AG04450 (cell line): ENCODE measurements around the gene ACTMAP. TPM values are rescaled to one million over a fixed set of nuclear protein-coding genes. Genes with fewer than 3 reads are reported as not detected.

ENCODE experiments used
- CTCF ChIA-PET: fragments of 300-600, 350-600 bp; formaldehyde crosslinking; extraction: SDS; loops from one replicate; lab custom pipeline; 2022; ENCODE audit warnings: antibody characterized with exemption, inconsistent platforms; lab: Charles Lee
- POLR2A ChIA-PET: fragments of 350-600 bp; formaldehyde crosslinking; extraction: SDS; loops from one replicate; lab custom pipeline; 2021; ENCODE audit warnings: antibody characterized with exemption, inconsistent platforms; lab: Yijun Ruan, JAX
- DNase-seq: peaks from one replicate; pipeline ENCODE4 v3.0.0-alpha.2; 2011; ENCODE audit warnings: low read depth, low spot score
- H3K27ac ChIP-seq: one replicate; pipeline ENCODE4 v1.5.1; 2012; ENCODE audit warnings: low read depth, low read length, control low read depth
- H3K27me3 ChIP-seq: one replicate; pipeline ENCODE4 v1.6.0; 2012; ENCODE audit warnings: low read length; ENCODE audit not compliant: control insufficient read depth, insufficient read depth
- H3K4me3 ChIP-seq: 2 replicates; pipeline ENCODE4 v1.5.1; 2011; ENCODE audit warnings: mild to moderate bottlenecking, low read depth, low read length, control low read depth
- H3K9me3 ChIP-seq: 2 replicates; pipeline ENCODE4 v1.5.1; 2012; ENCODE audit warnings: low read length; ENCODE audit not compliant: control insufficient read depth, insufficient read depth
- polyA plus RNA-seq: library from polyadenylated mRNA; depleted of rRNA; stranded (reverse); fragments of >200 nt; gene quantifications from 2 replicates; pipeline ENCODE4 v1.2.3, GENCODE V29; 2011
- TF ChIP-seq, protein P1 (sequence below): IDR thresholded peaks from 2 replicates; pipeline ENCODE4 v1.5.1; 2011; ENCODE audit warnings: low read depth, low read length, control low read depth, inconsistent platforms

ACTMAP gene
- polyA plus RNA-seq, 1 experiment, result 2.9 TPM

DNA sequence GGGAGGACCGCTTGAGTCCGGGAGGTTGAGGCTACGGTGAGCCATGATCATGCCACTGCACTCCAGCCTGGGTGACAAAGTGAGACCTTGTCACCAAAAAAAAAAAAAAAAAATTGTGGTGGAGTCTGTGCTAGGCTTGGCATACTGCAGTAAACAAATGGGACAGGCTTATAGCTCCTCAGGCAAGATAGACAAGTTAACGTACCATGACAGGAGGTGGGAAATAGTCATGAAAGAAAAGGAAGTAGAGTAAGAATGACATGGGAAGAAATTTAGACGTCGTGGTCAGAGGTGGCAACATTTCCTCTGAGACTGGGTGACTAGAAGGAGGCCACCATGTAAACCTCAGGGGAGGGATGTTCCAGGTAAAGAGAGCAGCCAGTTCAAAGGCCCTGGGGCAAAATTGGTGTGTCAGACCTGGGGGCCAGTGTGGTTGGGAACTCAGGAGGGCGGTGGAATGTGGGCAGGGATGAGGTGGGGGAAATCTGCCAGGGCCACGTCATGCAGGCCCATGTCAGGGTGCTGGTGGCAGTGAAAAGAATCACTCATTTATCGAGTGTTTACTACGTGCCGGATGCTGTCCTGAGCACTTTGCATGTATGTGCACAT lies 6.3 kb upstream of the ACTMAP start:
- ChIA-PET CTCF (interaction anchor here (1.1 to 2.2 kb wide), 3 partner anchors 21 to 122 kb away, joined by 4 to 5 read pairs (median 4); partner anchors contain the start of gene RAB4B), POLR2A (interaction anchor here (0.5 to 1.4 kb wide), 2 partner anchors 21 to 216 kb away, joined by 4 read pairs; partner anchors contain the start of gene RAB4B)
- Histone ChIP-seq H3K4me3 (no peak overlapping the region), H3K27me3 (no peaks in the 10 kb centered on the region), H3K27ac (no peak overlapping the region), H3K9me3 (no peaks in the 10 kb centered on the region)
- TF ChIP-seq, protein P1, sequence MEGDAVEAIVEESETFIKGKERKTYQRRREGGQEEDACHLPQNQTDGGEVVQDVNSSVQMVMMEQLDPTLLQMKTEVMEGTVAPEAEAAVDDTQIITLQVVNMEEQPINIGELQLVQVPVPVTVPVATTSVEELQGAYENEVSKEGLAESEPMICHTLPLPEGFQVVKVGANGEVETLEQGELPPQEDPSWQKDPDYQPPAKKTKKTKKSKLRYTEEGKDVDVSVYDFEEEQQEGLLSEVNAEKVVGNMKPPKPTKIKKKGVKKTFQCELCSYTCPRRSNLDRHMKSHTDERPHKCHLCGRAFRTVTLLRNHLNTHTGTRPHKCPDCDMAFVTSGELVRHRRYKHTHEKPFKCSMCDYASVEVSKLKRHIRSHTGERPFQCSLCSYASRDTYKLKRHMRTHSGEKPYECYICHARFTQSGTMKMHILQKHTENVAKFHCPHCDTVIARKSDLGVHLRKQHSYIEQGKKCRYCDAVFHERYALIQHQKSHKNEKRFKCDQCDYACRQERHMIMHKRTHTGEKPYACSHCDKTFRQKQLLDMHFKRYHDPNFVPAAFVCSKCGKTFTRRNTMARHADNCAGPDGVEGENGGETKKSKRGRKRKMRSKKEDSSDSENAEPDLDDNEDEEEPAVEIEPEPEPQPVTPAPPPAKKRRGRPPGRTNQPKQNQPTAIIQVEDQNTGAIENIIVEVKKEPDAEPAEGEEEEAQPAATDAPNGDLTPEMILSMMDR, result no peak
- DNase-seq, result no peak

DNA sequence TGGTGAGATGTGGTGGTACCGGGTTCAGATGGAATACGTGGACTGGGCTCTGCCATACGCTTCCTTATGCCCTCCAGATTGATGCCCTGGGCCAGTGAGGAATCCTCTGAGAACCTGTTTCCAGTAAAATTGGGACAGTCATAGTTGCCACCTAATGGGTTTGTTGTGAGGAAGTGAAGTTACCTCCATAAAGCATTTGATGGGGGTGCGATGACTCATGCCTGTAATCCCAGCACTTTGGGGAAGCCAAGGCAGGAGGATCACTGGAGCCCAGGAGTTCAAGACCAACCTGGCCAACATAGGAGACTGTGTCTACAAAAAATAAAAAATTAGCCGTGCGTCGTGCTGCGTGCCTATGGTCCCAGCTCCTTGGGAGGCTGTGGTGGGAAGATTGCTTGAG lies 5.5 kb upstream of the ACTMAP start:
- TF ChIP-seq, protein P1, result no peak
- POLR2A ChIA-PET, result no interaction called here
- CTCF ChIA-PET, result interaction anchor here (2.2 kb wide), 1 partner anchor 122 kb away, joined by 5 read pairs; no protein-coding TSS in a partner anchor

DNA sequence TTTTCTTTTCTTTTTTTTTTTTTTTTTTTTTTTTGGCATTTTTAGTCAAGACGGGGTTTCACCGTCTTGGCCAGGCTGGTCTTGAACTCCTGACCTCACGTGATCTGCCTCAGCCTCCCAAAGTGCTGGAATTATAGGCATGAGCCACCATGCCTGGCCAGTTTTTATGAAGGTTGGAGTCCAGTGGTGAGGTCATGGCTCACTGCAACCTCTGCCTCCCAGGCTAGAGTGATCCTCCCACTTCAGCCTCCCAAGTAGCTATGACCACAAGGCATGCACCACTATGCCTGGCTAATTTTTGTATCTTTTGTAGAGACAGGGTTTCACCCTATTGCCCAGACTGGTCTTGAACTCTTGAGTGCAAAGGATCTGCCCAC lies 5.0 kb upstream of the ACTMAP start:
- peak overlapping the region; percentile 11 for H3K27ac ChIP-seq
- no peaks in the 10 kb centered on the region for H3K9me3 ChIP-seq
- H3K4me3 ChIP-seq, result no peak overlapping the region
- no peak for DNase-seq
- CTCF ChIA-PET, result interaction anchor here (2.2 kb wide), 1 partner anchor 121 kb away, joined by 5 read pairs; no protein-coding TSS in a partner anchor
- POLR2A ChIA-PET, result interaction anchor here (0.7 to 1.7 kb wide), 2 partner anchors 11 to 38 kb away, joined by 7 to 16 read pairs; no protein-coding TSS in a partner anchor
- TF ChIP-seq, protein P1, result no peak
- no peaks in the 10 kb centered on the region for H3K27me3 ChIP-seq

More for the DNA sequence above, 5.5 kb upstream of the ACTMAP start:
- no peaks in the 10 kb centered on the region for H3K9me3 ChIP-seq
- no peak overlapping the region for H3K4me3 ChIP-seq
- no peak for DNase-seq
- peak overlapping the region; percentile 11 for H3K27ac ChIP-seq
- no peaks in the 10 kb centered on the region for H3K27me3 ChIP-seq

DNA sequence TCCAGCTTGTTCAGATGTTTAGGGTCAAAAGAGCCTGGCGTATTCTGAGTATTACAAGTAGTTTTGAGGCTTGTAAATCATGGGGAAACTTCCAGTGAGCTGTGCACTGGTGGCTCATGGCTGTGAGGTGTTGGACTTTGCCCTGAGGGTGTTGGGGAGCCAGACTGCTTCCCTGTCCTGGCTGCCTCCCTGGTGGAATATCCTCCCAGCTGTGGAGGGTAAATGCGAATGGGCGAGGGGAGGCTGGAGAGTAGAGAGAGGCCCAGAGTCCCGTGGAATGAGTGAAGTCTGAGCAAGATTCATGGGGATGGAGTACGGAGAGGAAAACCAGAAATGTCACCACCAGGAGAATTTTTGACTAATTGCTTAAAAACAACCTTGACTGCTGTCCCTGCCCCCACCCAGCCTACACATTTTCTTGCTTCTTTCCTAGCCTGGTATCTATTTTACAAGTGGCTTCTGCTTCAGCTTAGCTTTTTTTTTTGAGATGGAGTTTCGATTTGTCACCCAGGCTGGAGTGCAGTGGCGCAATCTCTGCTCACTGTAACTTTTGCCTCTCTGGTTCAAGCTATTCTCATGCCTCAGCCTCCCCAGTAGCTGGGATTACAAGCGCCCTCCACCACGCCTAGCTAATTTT lies 4.5 kb upstream of the ACTMAP start:
- H3K4me3 ChIP-seq, result peak overlapping the region; percentile 1; the same call in 1 of the 2 replicates
- no peaks in the 10 kb centered on the region for H3K27me3 ChIP-seq
- no peak overlapping the region for H3K27ac ChIP-seq
- POLR2A ChIA-PET, result interaction anchor here (0.7 to 1.7 kb wide), 3 partner anchors 11 to 37 kb away, joined by 4 to 16 read pairs (median 7); no protein-coding TSS in a partner anchor
- TF ChIP-seq, protein P1, result no peak
- CTCF ChIA-PET, result interaction anchor here (2.2 kb wide), 1 partner anchor 121 kb away, joined by 5 read pairs; no protein-coding TSS in a partner anchor
- H3K9me3 ChIP-seq, result no peaks in the 10 kb centered on the region
- no peak for DNase-seq
